ENCODE measurements around the gene CLDN1.
"Not testable (repeated sequence)": the region's sequence is repeated elsewhere in the genome, so short reads cannot be mapped to it uniquely, and the experiment has no call there.

Gene CLDN1

DNA sequence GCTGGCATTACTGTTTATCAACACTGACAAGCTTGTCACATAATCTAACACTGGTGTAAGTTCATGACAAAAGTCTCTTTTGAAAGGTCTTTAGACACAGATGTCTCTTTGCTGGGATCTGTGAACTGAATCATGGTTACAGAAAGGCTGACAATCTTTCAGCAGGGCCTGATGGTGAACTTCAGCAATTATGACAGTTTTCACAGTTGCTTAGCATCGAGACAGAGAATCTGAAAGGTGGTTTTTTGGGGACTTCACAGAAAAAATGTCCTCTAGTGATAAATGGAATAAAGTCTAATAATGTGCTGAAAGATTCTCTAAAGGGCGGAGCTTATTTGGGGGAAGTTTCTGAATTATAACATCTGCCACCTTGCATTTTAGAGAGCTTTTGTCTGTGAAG is 32.3 kb downstream of the CLDN1 start:
- no peak for DNase-seq

DNA sequence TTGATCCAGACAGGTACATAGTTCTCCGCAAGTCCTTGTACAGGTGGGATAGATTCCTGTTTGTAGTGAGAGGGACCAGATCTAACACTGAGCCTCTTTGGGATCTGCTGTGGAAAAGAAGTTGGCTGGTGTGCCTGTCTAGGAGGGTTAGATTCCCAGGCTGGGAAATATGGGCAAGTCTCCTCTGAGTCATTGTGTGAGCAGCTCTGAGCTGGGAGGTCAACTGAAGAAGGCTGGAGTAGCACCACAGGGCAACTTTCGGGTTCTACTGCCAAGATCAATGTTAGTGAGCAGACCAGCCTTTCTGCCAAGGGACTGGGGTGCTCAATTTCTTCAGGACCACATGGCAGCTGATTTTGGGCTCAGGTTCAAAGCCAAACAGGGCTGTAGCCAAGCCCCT is 33.4 kb downstream of the CLDN1 start:
- no peak for DNase-seq

DNA sequence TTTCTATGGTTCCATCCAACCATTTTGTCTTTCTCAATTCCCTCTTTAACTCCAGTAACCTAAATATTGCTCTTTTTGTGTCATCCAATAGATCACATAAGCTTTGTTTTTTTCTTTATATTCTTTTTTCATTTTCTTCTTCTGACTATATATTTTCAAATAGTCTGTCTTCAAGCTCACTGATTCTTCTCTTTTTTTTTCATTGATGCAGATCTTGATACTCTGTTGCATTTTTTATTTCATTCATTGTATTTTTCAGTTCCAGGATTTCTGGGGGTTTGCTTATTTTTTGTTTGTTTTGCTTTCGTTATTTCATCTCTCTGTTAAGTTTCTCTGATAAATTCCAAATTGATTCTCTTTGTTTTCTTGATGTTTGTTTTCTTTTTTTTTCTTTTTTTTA is 36.2 kb downstream of the CLDN1 start:
- DNase-seq, result no peak

DNA sequence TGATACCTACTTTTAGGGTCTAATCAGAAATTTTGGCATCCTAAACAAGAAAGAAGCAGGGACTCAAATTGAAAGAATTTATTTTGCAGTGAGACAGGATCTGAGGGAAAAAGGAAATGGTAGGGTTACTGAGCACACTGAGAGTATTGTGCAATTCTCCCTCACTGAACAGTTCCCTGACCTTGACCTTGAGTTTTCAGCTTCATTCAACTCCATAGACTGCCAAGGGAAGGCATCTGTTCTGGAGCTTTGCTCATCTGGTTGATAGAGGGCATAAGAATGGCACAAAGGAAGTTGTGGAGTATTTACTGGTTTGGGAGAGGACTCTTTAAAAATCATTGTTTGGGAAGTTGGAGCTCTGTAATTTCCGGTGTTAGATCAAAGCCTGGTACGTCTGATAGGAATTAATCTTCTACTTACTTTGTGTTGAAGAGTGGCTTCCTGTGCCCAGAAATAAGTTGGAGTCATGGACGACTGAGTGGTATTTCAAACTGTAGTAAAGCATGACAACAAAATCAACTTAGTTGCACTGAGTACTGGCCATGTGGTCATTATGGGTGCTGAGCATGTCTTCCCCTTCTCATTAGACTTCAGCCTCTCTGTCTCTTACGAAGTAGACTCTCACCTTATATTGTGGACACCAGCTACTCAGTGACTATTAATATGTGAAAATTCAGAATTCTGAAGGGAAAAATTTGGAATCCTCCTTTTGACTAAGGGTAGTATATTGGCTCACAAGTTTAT is 40.8 kb downstream of the CLDN1 start:
- DNase-seq, result no peak

DNA sequence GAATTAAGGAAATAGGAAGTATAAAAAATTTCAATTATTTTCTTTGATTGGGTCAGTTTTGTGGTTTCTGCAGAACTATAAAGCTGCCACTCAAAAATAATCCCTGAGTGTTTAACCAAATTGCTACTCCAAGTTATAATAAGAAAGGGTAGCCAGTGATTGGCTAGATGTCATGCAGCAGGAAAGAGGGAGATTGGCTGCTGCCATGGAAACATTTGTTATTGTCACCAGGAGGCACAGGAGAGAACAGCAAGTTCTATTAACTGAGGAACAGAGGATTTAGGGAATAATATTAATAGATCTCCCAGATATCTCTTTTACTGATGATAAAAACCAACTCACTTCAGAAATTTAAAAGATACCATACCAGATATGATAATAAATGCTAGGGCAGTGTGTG is 42.6 kb downstream of the CLDN1 start:
- DNase-seq, result no peak

DNA sequence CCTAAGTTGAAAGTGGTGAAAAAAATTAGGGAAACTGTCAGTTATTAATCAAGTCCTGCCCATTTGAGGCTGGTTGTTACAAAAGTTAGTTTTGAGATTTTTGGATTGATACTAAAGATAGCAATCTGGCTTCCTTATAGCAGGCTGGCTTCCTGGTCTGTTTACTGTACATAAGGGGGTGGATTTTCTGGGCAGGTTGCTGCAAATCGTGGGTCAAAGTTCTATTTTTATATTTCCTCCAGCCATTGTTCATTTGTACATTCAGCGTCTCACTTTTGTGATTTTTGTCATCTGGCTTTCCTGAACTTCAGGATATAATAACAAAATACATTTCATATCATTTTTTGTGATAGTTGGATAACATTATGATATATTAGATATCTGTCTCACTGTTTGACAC is 49.5 kb downstream of the CLDN1 start:
- no peak for DNase-seq

DNA sequence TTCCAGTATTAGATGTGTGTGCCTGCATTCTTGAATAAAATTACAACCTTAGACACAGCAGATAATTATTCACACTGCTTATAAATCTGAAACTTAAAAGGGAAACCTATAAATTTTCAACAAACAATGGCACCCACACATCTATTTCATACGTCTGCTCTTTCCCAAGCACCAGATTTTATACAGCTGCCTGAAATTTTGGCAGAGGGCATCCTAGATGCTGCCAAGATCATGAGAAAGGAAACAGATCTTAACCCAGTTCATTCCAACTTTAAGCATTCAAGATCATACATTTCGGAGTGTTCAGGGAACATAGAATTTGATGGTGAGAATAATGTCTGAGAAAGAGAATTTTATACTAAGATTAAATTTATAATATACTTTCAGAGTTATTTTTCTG is 53.1 kb downstream of the CLDN1 start:
- no peak for DNase-seq

DNA sequence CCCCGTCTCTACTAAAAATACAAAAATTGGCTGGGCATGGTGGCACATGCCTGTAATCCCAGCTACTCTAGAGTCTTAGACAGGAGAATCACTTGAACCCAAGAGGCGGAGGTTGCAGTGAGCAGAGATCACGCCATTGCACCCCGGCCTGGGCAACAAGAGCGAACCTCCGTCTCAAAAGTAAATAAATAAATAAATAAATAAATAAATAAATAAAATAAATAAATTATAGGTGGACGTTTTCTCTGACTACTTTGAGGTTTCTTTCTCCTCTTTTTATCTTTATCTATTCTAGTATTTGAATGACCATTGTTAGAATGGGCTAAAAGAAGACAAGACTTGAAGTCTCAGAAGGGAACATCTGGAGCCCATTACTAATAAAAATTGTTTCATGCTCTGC is 54.8 kb downstream of the CLDN1 start:
- not testable (repeated sequence) for DNase-seq

DNA sequence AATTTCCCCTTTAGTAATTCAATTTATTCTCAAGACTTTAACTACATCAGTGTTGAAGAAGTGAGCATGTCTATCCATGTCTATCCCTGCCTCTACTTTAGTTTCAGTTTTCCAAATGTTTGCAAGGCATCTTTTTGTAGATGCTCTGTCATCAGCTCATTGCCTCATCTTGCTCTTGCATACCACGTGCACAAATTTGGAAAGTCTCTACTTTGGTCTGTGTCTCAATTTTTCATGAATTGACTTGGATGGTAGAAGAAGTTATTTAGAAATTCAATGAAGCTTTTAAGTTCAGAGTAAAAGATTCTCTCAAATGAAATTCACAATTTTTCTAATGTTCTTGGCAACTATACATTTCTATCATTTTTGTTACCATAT is 55.3 kb downstream of the CLDN1 start:
- DNase-seq, result no peak

DNA sequence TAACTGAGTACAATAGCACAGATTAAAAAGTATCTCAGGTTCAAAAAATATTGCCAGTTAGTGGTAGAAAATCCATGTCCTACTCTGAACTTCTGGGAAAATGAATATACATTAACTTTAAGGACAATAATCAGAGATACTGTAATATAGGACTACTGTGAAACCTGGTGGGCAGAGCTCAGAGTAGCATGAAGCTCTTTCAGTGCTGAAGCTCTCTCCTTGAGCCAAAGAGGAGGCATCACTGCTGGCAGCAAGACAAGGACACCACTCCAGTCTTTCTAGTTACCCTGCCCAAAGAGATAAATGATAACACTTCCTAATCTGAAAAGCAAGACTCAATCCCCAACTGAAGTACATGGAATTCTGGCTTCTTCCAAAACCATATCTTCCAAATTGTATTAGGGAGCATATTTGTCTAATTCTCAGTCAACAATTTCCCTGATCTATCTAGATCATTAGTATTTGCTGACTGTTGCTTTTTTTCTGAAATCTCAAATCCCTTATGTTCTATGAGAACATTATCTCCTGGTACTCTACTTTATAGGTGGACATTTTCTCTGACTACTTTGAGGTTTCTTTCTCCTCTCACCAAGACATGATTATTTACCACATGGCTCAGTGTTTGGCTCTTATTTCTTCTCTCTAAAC is 55.9 kb downstream of the CLDN1 start:
- no peak for DNase-seq

DNA sequence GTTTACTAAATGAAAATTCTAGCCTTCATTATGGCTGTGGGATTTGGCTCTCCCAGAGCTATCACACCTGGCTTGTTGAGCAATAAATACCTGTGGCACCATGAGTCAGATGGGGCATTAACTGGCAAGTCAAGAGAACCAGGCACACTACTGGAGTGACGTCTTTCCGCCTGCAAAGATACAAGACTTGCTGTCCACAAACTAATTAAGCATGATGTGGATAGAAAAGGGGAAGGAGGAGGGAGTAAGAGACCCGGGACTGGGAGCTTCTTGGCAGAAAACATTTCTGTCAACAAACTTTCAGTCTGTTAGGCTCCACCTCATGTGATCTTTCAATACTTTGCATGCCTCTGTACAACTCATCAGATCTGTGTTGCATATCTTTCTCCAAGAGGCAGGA is 56.5 kb downstream of the CLDN1 start:
- DNase-seq, result no peak

DNA sequence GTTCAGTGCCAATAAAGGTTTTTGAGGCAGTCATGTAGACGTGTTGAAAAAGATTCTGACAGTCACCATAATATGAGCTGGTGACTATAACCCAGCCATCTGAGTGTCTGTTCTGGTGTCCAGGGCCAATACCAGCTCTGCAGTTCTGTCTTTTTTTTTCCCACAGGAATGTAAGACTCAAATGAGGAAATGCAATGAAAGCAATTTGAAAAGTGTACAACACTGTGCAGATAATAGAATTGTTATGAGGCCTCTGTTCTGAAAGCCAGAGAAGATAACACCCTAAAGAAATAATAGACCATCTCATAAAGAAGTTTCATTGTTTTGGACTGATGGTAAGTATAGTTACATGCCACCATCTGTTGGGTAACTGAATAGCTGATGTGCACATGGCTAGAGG is 57.1 kb downstream of the CLDN1 start:
- DNase-seq, result no peak

DNA sequence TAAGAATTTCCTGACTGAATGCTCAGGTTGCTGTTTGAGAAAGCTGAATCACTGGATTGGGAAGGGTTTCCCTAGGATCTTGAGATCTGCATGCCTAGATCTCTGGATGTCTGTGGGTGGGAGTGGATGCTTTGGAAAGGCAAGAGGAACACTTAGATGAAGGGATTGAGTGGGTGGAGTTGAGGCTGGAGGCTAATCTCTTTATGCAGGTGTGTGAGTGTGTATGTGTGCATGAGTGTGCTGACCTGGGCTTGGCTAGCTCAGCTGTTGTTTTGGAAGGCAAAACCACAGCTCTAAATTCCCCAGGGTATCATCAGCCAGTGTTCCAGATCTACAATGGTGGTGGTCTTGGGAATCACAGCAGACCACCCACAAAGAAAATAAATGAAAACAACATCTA is 60.5 kb downstream of the CLDN1 start:
- DNase-seq, result no peak

DNA sequence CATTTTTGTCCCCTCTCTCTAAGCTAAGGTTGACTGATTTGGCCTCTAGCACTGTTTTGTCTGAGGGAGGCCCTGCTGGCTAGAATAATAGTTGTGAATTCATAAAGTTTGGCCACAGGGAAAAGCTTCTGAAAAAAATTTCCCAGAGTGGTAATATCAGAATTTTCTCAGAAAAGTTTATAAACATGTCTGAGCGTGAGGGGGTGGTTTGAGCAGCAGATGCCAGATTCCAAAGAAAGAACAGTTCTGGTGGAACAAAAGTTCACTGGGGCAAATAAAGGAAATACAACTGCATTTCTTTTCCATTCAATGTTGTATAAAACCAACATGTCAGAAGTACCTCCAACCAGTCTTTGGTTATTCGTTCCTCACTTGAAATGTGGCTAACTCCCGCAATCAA is 61.2 kb downstream of the CLDN1 start:
- no peak for DNase-seq

DNA sequence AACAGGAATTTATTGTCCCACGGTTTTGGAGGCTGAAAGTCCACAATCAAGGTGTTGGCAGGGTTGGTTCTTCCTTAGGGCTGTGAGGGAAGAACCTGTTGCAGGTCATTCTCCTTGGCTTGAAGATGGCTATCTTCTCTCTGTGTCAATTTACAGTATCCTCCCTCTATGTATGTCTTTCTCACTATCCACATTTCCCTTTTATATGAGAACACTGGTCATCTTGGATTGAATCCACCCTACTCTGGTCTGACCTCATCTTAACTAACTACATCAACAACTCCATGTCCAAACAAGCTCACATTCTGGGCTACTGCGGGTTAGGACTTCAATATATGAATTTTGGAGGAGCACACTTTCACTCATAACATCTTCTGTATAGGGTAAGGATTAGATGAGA is 61.9 kb downstream of the CLDN1 start:
- DNase-seq, result no peak

DNA sequence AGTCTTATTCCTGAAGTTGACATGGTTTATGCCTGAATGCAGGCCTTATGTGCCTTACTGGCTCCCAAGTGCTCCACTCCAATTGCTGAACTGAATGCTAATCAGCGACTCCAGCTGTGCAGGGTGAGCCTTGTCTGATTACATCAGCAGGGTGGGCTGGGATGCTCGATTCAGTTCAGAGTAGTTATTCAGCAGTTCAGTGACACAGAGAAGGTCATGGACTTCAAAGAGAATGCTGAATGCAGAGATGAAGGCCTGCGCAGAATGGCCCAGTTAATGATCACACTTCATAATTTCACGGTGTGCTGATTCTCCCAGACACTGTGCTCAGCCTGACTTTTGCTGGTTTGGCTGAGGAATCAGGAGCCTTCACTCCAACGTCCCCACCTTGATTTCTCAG is 63.6 kb downstream of the CLDN1 start:
- DNase-seq, result no peak

Data from NCI-H774 (cell line).